Thyroid gland (tissue), 4 donors: ENCODE measurements around the gene GLIS1. TPM values are rescaled to one million over a fixed set of nuclear protein-coding genes. Genes with fewer than 3 reads are reported as not detected.

Experiments
- DNase-seq, 2 donors: peaks; one replicate each; pipeline ENCODE4 v3.0.0-alpha.2; 2019
- H3K27ac ChIP-seq, 3 donors: fragments of 200-600 bp; sonication (generic); 1 replicate in 2 of 3; 2 replicates in 1 of 3; pipeline ENCODE4 v1.5.1; 2016 to 2019; ENCODE audit warnings: mild to moderate bottlenecking in 1 of 3, moderate library complexity in 1 of 3
- H3K27me3 ChIP-seq: fragments of 200-600 bp; sonication (generic); one replicate; pipeline ENCODE4 v1.5.1; 2019
- H3K36me3 ChIP-seq, 2 donors: fragments of 200-600 bp; sonication (generic); one replicate each; pipeline ENCODE4 v1.5.1; 2016 to 2019
- H3K4me1 ChIP-seq, 2 donors: fragments of 200-600 bp; sonication (generic); one replicate each; pipeline ENCODE4 v1.5.1; 2017 to 2019
- H3K4me3 ChIP-seq, 3 donors: fragments of 200-600 bp; sonication (generic); replicated peaks in 1 of 3; 1 replicate in 2 of 3; 2 replicates in 1 of 3; pipeline ENCODE4 v1.5.1; 2016; ENCODE audit warnings: mild to moderate bottlenecking in 1 of 3
- H3K9me3 ChIP-seq: fragments of 200-600 bp; sonication (generic); one replicate; pipeline ENCODE4 v1.5.1; 2017
- CTCF ChIP-seq, 6 experiments: fragments of 200-600 bp in 3 of 6; fragments of 450-650 bp in 3 of 6; sonication (generic) in 3 of 6; IDR thresholded peaks; one replicate each; pipeline ENCODE4 v1.5.1; 2016 to 2019; ENCODE audit warnings: antibody characterized with exemption in 6 of 6, mild to moderate bottlenecking in 2 of 6, inconsistent platforms in 1 of 6, moderate library complexity in 1 of 6
- POLR2A ChIP-seq, 2 donors: fragments of 450-650 bp; IDR thresholded peaks; one replicate each; pipeline ENCODE4 v1.6.1; 2017; ENCODE audit warnings: antibody characterized with exemption in 2 of 2, mild to moderate bottlenecking in 2 of 2, moderate library complexity in 1 of 2
- WGBS, 2 donors: methylation state at CpG; one replicate each; pipeline ENCODE4 v1.1.5; 2017; 5-methylcytosine and 5-hydroxymethylcytosine counted together
- intact Hi-C: fragments of 100-400 bp; cut with DNase I; formaldehyde crosslinking; loops from one replicate; pipeline ENCODE4 v1.15.1; 2023
- small RNA-seq: library from RNA; depleted of rRNA; stranded (forward); fragments of <200 nt; gene quantifications from one replicate; pipeline ENCODE3, GENCODE V24; 2016
- total RNA-seq, 4 donors: library from RNA; depleted of rRNA; stranded (reverse); fragments of >200 nt; gene quantifications; one replicate each; pipeline ENCODE4 v1.2.3, GENCODE V29; 2016

The GLIS1 gene
- total RNA-seq, 4 donors from 2014 or later = 0.29 TPM; not detected in 3

GRCh38 chr1:53460211-53460634 lies 278.7 kb downstream of the GLIS1 start:
- 95 to 96% methylated on average over 25 of the region's 25 CpGs for WGBS, 2 donors
- Histone ChIP-seq H3K4me3 (no peak overlapping the region), H3K9me3 (no peaks in the 10 kb centered on the region), H3K27me3 (no peaks in the 10 kb centered on the region), H3K36me3 (no peaks in the 10 kb centered on the region), H3K27ac (no peak overlapping the region), H3K4me1 (no peaks in the 10 kb centered on the region)
- TF ChIP-seq CTCF (IDR thresholded peaks at IDR 0.05) (no peak), POLR2A (IDR thresholded peaks at IDR 0.05) (no peak)
- intact Hi-C loops = no loop called here
- DNase-seq = no peak

GRCh38 chr1:53459321-53460175 lies 279.4 kb downstream of the GLIS1 start, which contains the start of gene DMRTB1:
TSS of gene DMRTB1 (plus strand) at chr1:53459399. CDS start at chr1:53459454, 55 bp downstream.
- 95 to 96% methylated on average over 21 to 38 of the region's 82 CpGs for WGBS, 2 donors
- TF ChIP-seq CTCF (IDR thresholded peaks at IDR 0.05) (no peak), POLR2A (IDR thresholded peaks at IDR 0.05) (no peak)
- intact Hi-C loops = no loop called here

GRCh38 chr1:53458634-53459033 lies 280.3 kb downstream of the GLIS1 start:
- Histone ChIP-seq H3K4me3 (no peak overlapping the region), H3K4me1 (no peaks in the 10 kb centered on the region), H3K27ac (no peak overlapping the region), H3K36me3 (no peaks in the 10 kb centered on the region), H3K9me3 (no peaks in the 10 kb centered on the region), H3K27me3 (no peaks in the 10 kb centered on the region)
- 71 to 76% methylated on average over 3 of the region's 3 CpGs for WGBS, 2 donors
- intact Hi-C loops = no loop called here
- TF ChIP-seq POLR2A (IDR thresholded peaks at IDR 0.05) (no peak), CTCF (IDR thresholded peaks at IDR 0.05) (no peak)
- no peak for DNase-seq

More at GRCh38 chr1:53459321-53460175, 279.4 kb downstream of the GLIS1 start, which contains the start of gene DMRTB1:
- H3K9me3 ChIP-seq = no peaks in the 10 kb centered on the region
- no peaks in the 10 kb centered on the region for H3K36me3 ChIP-seq
- no peaks in the 10 kb centered on the region for H3K4me1 ChIP-seq
- H3K27me3 ChIP-seq = no peaks in the 10 kb centered on the region
- H3K4me3 ChIP-seq = no peak within 1 kb of the TSS
- DNase-seq = no peak
- H3K27ac ChIP-seq = no peak within 1 kb of the TSS

Small RNA genes lying within 50 kb of the gene (small RNA-seq; reads per million reads assigned to genes)
- gene RF00418 (not detected), gene RNU7-95P (not detected)

Other genes starting within 250 kb of the GLIS1 start
- 10 to 100 TPM; 10.4 to 15.4 (median 11.9) TPM for gene NDC1, start 99.1 kb upstream of the GLIS1 start, total RNA-seq
- 10 to 100 TPM; 41.5 to 66.6 (median 61.5) TPM for gene YIPF1, start 150.6 kb upstream of the GLIS1 start, total RNA-seq
- gene DIO1, start 155.0 kb upstream of the GLIS1 start, total RNA-seq = 100 to 1,000 TPM; 219 to 492 (median 343) TPM
- 100 to 1,000 TPM in 1 of 4 donors, 10 to 100 TPM in 3; 42.4 to 116 (median 77.7) TPM for gene IFT25, start 206.5 kb upstream of the GLIS1 start, total RNA-seq
- 10 to 100 TPM; 28.7 to 39.4 (median 33.7) TPM for gene LRRC42, start 207.2 kb upstream of the GLIS1 start, total RNA-seq